Esophagus muscularis mucosa (tissue), 3 donors: ENCODE measurements around the gene SLC30A1.

Experiments used
- EP300 ChIP-seq: sonication (generic); formaldehyde crosslinking; IDR thresholded peaks from one replicate; pipeline ENCODE4 v1.6.1; 2017; ENCODE audit warnings: antibody characterized with exemption
- TF ChIP-seq, protein P1 (sequence below), 3 experiments: fragments of 200-600 bp in 2 of 3; fragments of 450-650 bp in 1 of 3; sonication (generic) in 2 of 3; IDR thresholded peaks; one replicate each; pipeline ENCODE4 v1.5.1; 2017 to 2019; ENCODE audit warnings: antibody characterized with exemption in 3 of 3, mild to moderate bottlenecking in 2 of 3, moderate library complexity in 1 of 3

DNA sequence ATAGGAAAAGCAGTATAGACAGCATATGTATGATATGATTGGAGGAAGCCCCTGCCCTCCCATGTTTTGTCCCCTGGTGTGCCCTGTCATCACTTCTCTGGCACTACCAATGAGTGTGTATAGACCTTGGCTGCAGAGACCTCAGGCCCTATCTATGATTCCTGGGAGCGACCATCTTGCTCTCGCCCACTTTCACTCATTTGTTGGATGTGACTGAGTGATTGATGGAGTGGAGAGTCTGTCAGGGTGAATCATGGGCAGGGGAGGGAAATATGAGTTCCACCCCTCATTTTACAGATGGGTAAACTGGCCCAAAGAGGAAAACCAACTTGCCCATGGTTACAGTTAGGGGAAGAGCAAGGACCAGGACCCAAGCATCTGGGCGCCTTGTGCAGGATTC lies 14.9 kb downstream of the SLC30A1 start:
- TF ChIP-seq EP300: no peak
- TF ChIP-seq, protein P1, sequence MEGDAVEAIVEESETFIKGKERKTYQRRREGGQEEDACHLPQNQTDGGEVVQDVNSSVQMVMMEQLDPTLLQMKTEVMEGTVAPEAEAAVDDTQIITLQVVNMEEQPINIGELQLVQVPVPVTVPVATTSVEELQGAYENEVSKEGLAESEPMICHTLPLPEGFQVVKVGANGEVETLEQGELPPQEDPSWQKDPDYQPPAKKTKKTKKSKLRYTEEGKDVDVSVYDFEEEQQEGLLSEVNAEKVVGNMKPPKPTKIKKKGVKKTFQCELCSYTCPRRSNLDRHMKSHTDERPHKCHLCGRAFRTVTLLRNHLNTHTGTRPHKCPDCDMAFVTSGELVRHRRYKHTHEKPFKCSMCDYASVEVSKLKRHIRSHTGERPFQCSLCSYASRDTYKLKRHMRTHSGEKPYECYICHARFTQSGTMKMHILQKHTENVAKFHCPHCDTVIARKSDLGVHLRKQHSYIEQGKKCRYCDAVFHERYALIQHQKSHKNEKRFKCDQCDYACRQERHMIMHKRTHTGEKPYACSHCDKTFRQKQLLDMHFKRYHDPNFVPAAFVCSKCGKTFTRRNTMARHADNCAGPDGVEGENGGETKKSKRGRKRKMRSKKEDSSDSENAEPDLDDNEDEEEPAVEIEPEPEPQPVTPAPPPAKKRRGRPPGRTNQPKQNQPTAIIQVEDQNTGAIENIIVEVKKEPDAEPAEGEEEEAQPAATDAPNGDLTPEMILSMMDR (IDR thresholded peaks at IDR 0.05): no peak
